ENCODE data around the gene MSI2. TPM values are rescaled to one million over a fixed set of nuclear protein-coding genes. Genes with fewer than 3 reads are reported as not detected.

The MSI2 gene
- total and polyA plus RNA-seq, 2 experiments from 2014 or later: 15.7 to 76.4 TPM

DNA sequence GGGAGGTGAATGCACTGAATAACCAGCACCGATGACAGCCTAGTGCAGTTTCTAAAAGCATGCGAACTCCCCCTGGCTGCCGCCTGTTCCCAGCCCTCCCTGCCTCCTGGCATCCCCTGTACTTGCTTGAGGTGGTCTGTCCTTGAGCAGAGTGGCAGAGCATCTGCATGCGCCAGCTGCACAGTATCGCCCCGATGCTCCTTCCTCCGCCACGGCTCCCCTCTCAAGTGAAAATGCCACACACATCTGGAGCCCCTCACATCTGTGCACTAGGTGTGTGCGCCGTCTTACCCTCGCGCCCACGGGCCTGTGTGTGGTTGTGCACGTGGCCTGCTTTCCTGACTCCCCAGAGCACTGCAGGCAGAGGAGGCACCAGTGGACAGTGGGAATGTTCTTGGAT lies 376.9 kb downstream of the MSI2 start:
- H3K27me3 ChIP-seq: no peaks in the 10 kb centered on the region
- no peak overlapping the region for H3K27ac ChIP-seq
- TF ChIP-seq, protein P1, sequence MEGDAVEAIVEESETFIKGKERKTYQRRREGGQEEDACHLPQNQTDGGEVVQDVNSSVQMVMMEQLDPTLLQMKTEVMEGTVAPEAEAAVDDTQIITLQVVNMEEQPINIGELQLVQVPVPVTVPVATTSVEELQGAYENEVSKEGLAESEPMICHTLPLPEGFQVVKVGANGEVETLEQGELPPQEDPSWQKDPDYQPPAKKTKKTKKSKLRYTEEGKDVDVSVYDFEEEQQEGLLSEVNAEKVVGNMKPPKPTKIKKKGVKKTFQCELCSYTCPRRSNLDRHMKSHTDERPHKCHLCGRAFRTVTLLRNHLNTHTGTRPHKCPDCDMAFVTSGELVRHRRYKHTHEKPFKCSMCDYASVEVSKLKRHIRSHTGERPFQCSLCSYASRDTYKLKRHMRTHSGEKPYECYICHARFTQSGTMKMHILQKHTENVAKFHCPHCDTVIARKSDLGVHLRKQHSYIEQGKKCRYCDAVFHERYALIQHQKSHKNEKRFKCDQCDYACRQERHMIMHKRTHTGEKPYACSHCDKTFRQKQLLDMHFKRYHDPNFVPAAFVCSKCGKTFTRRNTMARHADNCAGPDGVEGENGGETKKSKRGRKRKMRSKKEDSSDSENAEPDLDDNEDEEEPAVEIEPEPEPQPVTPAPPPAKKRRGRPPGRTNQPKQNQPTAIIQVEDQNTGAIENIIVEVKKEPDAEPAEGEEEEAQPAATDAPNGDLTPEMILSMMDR (IDR thresholded peaks at IDR 0.05; ENCODE audit: low read depth, low read length): no peak
- no peaks in the 10 kb centered on the region for H3K4me1 ChIP-seq (ENCODE audit: low read depth)
- no peak for DNase-seq (ENCODE audit: low read depth in 1 of 2, low spot score in 1 of 2)
- no peaks in the 10 kb centered on the region for H3K9me3 ChIP-seq (ENCODE audit: low read depth)
- H3K4me3 ChIP-seq: no peak overlapping the region
- H3K36me3 ChIP-seq: peaks cover 3% of the 10 kb centered on the region

DNA sequence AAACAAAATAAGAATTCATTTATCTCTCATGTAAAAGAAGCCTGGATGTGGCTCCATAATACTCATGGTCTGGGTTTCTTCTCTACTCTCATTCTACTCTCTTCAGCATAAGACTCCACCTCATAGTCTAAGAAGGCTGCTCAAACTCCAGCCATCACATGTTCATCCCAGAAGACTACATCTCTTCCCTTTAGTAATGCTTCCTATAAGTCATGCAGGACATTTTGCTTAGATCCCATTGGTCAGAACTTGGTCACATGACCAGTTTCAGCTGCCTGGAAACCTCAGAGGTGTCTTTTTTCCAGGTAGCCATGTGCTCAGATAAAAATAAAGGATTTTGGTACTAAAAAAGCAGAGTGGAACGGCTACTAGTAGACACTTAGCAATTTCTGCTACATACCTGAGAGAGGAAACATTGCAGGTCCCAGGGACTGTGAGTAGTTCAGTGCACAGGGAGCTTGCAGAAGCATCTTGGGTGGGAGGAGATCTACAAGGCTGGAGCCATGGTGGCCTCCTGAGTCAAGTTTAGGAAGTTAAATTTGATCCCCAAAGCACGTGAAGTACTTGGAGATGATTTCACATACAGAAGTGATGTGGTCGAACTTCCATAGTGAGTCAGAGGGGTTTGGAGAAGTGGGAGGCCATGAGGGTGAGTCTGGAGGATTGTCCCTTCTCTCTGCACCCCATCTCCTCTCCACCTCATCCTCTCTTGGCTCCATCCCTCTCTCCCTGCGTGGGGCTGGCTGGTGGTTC lies 378.6 kb downstream of the MSI2 start:
- H3K27me3 ChIP-seq: no peaks in the 10 kb centered on the region
- H3K27ac ChIP-seq: no peak overlapping the region

DNA sequence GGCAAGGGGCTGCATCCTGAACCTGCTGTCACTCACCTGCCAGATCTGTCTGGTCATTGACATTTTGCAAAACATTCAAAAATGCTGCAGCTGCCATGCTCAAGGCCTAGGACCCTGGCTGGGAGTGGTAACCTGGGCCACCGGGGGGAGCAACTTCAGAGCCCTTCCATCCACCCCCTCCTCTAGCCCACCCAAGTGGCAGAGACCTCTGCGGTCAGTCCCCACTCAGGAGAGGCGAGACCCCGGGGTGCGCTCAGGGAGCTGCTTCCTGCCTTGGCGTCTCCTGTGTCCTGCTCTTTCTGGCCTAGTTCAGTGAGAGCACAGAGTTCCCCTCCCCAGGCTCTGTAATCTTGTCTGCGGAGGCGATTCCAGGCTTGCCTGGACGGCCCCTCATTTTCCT lies 380.0 kb downstream of the MSI2 start:
- no peak for DNase-seq (ENCODE audit: low read depth in 1 of 2, low spot score in 1 of 2)
- Histone ChIP-seq H3K27me3 (no peaks in the 10 kb centered on the region), H3K9me3 (ENCODE audit: low read depth) (no peaks in the 10 kb centered on the region), H3K36me3 (no peaks in the 10 kb centered on the region), H3K4me3 (no peak overlapping the region), H3K4me1 (ENCODE audit: low read depth) (no peaks in the 10 kb centered on the region), H3K27ac (no peak overlapping the region)
- TF ChIP-seq, protein P1 (IDR thresholded peaks at IDR 0.05; ENCODE audit: low read depth, low read length): no peak

More for the DNA sequence above, 378.6 kb downstream of the MSI2 start:
- Histone ChIP-seq H3K9me3 (ENCODE audit: low read depth) (no peaks in the 10 kb centered on the region), H3K36me3 (no peaks in the 10 kb centered on the region), H3K4me3 (no peak overlapping the region), H3K4me1 (ENCODE audit: low read depth) (no peaks in the 10 kb centered on the region)
- DNase-seq (ENCODE audit: low read depth in 1 of 2, low spot score in 1 of 2): no peak
- TF ChIP-seq, protein P1 (IDR thresholded peaks at IDR 0.05; ENCODE audit: low read depth, low read length): no peak

DNA sequence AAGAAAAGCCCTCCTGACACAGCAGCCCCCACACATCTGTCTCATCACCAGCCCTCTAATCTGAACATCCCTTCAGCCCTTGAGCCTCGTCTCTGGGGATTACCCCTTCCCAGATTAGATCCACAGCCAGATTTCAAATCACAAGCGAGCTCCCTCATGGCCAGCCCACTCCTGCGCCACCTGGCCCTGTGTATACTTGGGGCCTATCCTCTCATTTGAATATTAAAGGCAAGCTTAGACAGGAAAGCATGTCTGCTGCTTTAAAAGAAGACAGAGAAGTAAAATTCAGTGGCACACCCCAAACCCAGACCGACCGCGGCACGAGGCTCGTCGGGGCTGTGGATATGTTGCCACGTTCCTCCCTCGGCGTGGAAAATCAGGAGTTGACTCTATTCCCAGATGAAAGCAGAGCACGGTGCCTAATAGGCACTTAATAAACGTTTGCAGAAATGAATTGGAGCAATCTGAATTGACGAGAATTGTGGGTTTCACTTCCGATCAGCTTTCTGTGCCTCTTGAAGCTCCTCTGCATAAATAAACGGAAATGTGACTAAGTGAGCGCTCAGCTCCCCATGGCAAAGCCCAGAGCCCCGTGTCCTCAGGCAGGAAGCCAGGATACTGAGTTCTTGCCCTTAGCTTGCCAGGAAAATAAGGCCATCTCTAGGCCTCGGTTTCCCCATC lies 380.8 kb downstream of the MSI2 start:
- H3K27me3 ChIP-seq: no peaks in the 10 kb centered on the region
- H3K9me3 ChIP-seq (ENCODE audit: low read depth): no peaks in the 10 kb centered on the region
- no peak overlapping the region for H3K27ac ChIP-seq
- no peak overlapping the region for H3K4me3 ChIP-seq
- H3K4me1 ChIP-seq (ENCODE audit: low read depth): no peaks in the 10 kb centered on the region
- DNase-seq (ENCODE audit: low read depth in 1 of 2, low spot score in 1 of 2): no peak
- no peaks in the 10 kb centered on the region for H3K36me3 ChIP-seq
- TF ChIP-seq, protein P1 (IDR thresholded peaks at IDR 0.05; ENCODE audit: low read depth, low read length): no peak

DNA sequence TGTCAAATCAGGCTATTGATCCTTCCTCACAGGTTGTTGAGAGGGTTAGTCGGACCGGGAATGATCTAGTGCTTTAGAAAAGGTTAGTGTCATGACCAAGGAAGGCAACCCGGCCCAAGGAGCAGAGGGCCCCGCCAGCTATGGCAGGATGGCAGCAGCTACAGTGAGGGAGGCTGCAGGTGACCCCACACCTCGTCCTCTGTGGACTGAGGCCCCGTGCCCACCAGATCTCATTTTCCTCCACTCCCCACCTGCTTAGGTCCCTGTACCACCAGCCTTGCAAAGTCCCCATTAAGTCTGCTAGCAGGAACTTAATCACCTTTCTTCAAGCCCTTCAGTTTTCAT lies 381.3 kb downstream of the MSI2 start:
- Histone ChIP-seq H3K27ac (no peak overlapping the region), H3K4me3 (no peak overlapping the region), H3K36me3 (no peaks in the 10 kb centered on the region), H3K4me1 (ENCODE audit: low read depth) (no peaks in the 10 kb centered on the region), H3K27me3 (no peaks in the 10 kb centered on the region), H3K9me3 (ENCODE audit: low read depth) (no peaks in the 10 kb centered on the region)
- TF ChIP-seq, protein P1 (IDR thresholded peaks at IDR 0.05; ENCODE audit: low read depth, low read length): no peak
- no peak for DNase-seq (ENCODE audit: low read depth in 1 of 2, low spot score in 1 of 2)
